Neural progenitor cell (in vitro differentiated cells): Measurements from ENCODE around the gene NBAS. TPM values are rescaled to one million over a fixed set of nuclear protein-coding genes. Genes with fewer than 3 reads are reported as not detected.

ENCODE experiments used
- DNase-seq: peaks from one replicate; pipeline ENCODE4 v3.0.0-alpha.2; 2016; ENCODE audit warnings: low spot score
- H2AFZ ChIP-seq: fragments of 200-600 bp; sonication (generic); replicated peaks from 2 replicates; pipeline ENCODE4 v1.6.1; 2016; ENCODE audit warnings: antibody characterized with exemption
- H3F3A ChIP-seq: fragments of 200-600 bp; sonication (generic); 2 replicates; pipeline ENCODE4 v1.6.1; 2016; ENCODE audit warnings: antibody characterized with exemption, low read depth
- H3K27ac ChIP-seq: fragments of 200-600 bp; sonication (generic); 2 replicates; pipeline ENCODE4 v1.5.1; 2016; ENCODE audit warnings: mild to moderate bottlenecking
- H3K27me3 ChIP-seq: fragments of 200-600 bp; sonication (generic); 2 replicates; pipeline ENCODE4 v1.6.1; 2016; ENCODE audit warnings: mild to moderate bottlenecking, moderate library complexity
- H3K36me3 ChIP-seq: fragments of 200-600 bp; sonication (generic); 2 replicates; pipeline ENCODE4 v1.5.1; 2016
- H3K4me1 ChIP-seq: fragments of 200-600 bp; sonication (generic); 2 replicates; pipeline ENCODE4 v1.6.1; 2016; ENCODE audit warnings: mixed run types
- H3K4me2 ChIP-seq: fragments of 200-600 bp; sonication (generic); 2 replicates; pipeline ENCODE4 v1.6.1; 2016
- H3K4me3 ChIP-seq: fragments of 200-600 bp; sonication (generic); 2 replicates; pipeline ENCODE4 v1.5.1; 2016
- H3K79me2 ChIP-seq: fragments of 200-600 bp; sonication (generic); 2 replicates; pipeline ENCODE4 v1.6.1; 2016; ENCODE audit warnings: low read depth
- H3K9ac ChIP-seq: fragments of 200-600 bp; sonication (generic); 2 replicates; pipeline ENCODE4 v1.6.1; 2016
- H3K9me3 ChIP-seq: fragments of 200-600 bp; sonication (generic); 2 replicates; pipeline ENCODE4 v1.5.1; 2016; ENCODE audit warnings: low read depth
- H4K20me1 ChIP-seq: fragments of 200-600 bp; sonication (generic); 2 replicates; pipeline ENCODE4 v1.6.1; 2016; ENCODE audit warnings: low read depth
- H3K27ac Mint-ChIP-seq: 3 replicates; pipeline ENCODE4 v1.8.0; 2021; ENCODE audit warnings: mixed read lengths
- H3K27me3 Mint-ChIP-seq: 2 replicates; pipeline ENCODE4 v1.8.0; 2022; ENCODE audit warnings: low read depth, mild to moderate bottlenecking, inconsistent platforms, moderate library complexity, mixed read lengths; ENCODE audit not compliant: insufficient read depth
- H3K36me3 Mint-ChIP-seq: 3 replicates; pipeline ENCODE4 v1.8.0; 2021; ENCODE audit warnings: mixed read lengths
- H3K4me1 Mint-ChIP-seq: 3 replicates; pipeline ENCODE4 v1.8.0; 2021; ENCODE audit warnings: mixed read lengths
- H3K4me3 Mint-ChIP-seq: 3 replicates; pipeline ENCODE4 v1.8.0; 2021; ENCODE audit warnings: mild to moderate bottlenecking, moderate library complexity, mixed read lengths
- H3K9me3 Mint-ChIP-seq: 3 replicates; pipeline ENCODE4 v1.8.0; 2020; ENCODE audit warnings: mixed read lengths
- CTCF ChIP-seq: fragments of 200-600 bp; sonication (generic); IDR thresholded peaks from 2 replicates; pipeline ENCODE4 v1.5.1; 2017; ENCODE audit warnings: antibody characterized with exemption, mild to moderate bottlenecking
- EZH2 ChIP-seq: fragments of 200-600 bp; sonication (generic); IDR thresholded peaks from 2 replicates; pipeline ENCODE4 v1.6.1; 2017; ENCODE audit warnings: antibody characterized with exemption, mild to moderate bottlenecking, moderate library complexity
- EZH2phosphoT487 ChIP-seq: fragments of 200-600 bp; sonication (generic); IDR thresholded peaks from 2 replicates; pipeline ENCODE4 v1.6.1; 2017; ENCODE audit warnings: antibody characterized with exemption
- total RNA-seq: library from RNA; depleted of rRNA; stranded (reverse); fragments of >200 nt; gene quantifications from 2 replicates; pipeline ENCODE4 v1.2.3, GENCODE V29; 2015; ENCODE audit warnings: low replicate concordance

The NBAS gene
- total RNA-seq, 1 donor from 2014 or later: 58.0 TPM

GRCh38 chr2:15421753-15422152, 139.4 kb downstream of the NBAS start:
- no peak overlapping the region for H2AFZ ChIP-seq
- no peak overlapping the region for H3K27ac ChIP-seq
- DNase-seq: no peak
- H4K20me1 ChIP-seq: peaks cover 5% of the 10 kb centered on the region
- no peak overlapping the region for H3K27ac Mint-ChIP-seq
- no peak overlapping the region for H3K9ac ChIP-seq
- TF ChIP-seq EZH2 (no peak), EZH2phosphoT487 (no peak), CTCF (no peak)
- H3K9me3 Mint-ChIP-seq: no peaks in the 10 kb centered on the region
- peaks cover 19% of the 10 kb centered on the region for H3K4me1 Mint-ChIP-seq
- no peaks in the 10 kb centered on the region for H3K9me3 ChIP-seq
- no peaks in the 10 kb centered on the region for H3K36me3 ChIP-seq
- peaks cover 5% of the 10 kb centered on the region for H3K36me3 Mint-ChIP-seq
- H3K4me2 ChIP-seq: no peak overlapping the region
- no peaks in the 10 kb centered on the region for H3F3A ChIP-seq
- peaks cover 2% of the 10 kb centered on the region for H3K27me3 Mint-ChIP-seq
- H3K4me1 ChIP-seq: peaks cover 9% of the 10 kb centered on the region
- no peak overlapping the region for H3K4me3 Mint-ChIP-seq
- no peaks in the 10 kb centered on the region for H3K27me3 ChIP-seq
- no peaks in the 10 kb centered on the region for H3K79me2 ChIP-seq
- H3K4me3 ChIP-seq: no peak overlapping the region

- Histone ChIP-seq H3K9ac (no peak overlapping the region), H3K27me3 (no peaks in the 10 kb centered on the region), H3K9me3 (no peaks in the 10 kb centered on the region), H3K36me3 (peaks cover 5% of the 10 kb centered on the region), H3K4me3 (no peak overlapping the region), H4K20me1 (no peaks in the 10 kb centered on the region), H3K4me1 (no peaks in the 10 kb centered on the region), H3K79me2 (no peaks in the 10 kb centered on the region), H3K4me2 (no peak overlapping the region), H2AFZ (no peak overlapping the region), H3F3A (no peaks in the 10 kb centered on the region), H3K27ac (no peak overlapping the region)
- H3K36me3 Mint-ChIP-seq: peaks cover 6% of the 10 kb centered on the region
- no peak overlapping the region for H3K4me3 Mint-ChIP-seq
- TF ChIP-seq CTCF: no peak
- no peak for TF ChIP-seq EZH2
- TF ChIP-seq EZH2phosphoT487: no peak
- H3K27ac Mint-ChIP-seq: no peak overlapping the region
- peaks cover 3% of the 10 kb centered on the region for H3K4me1 Mint-ChIP-seq
- H3K27me3 Mint-ChIP-seq: peaks cover 2% of the 10 kb centered on the region
- DNase-seq: no peak
- H3K9me3 Mint-ChIP-seq: no peaks in the 10 kb centered on the region
These were observed 145.4 kb downstream of the NBAS start for GRCh38 chr2:15415748-15416147.

GRCh38 chr2:15412779-15413178, 148.4 kb downstream of the NBAS start:
- DNase-seq: no peak
- no peaks in the 10 kb centered on the region for H3K9me3 ChIP-seq
- TF ChIP-seq EZH2 (no peak), CTCF (no peak), EZH2phosphoT487 (no peak)
- no peak overlapping the region for H3K9ac ChIP-seq
- Mint-ChIP-seq H3K4me3 (no peak overlapping the region), H3K27me3 (peaks cover 2% of the 10 kb centered on the region), H3K9me3 (no peaks in the 10 kb centered on the region), H3K36me3 (peaks cover 10% of the 10 kb centered on the region), H3K27ac (no peak overlapping the region), H3K4me1 (no peaks in the 10 kb centered on the region)
- H3K27me3 ChIP-seq: no peaks in the 10 kb centered on the region
- no peaks in the 10 kb centered on the region for H3K79me2 ChIP-seq
- no peak overlapping the region for H3K4me3 ChIP-seq
- no peak overlapping the region for H3K4me2 ChIP-seq
- no peak overlapping the region for H2AFZ ChIP-seq
- no peaks in the 10 kb centered on the region for H3F3A ChIP-seq
- no peaks in the 10 kb centered on the region for H4K20me1 ChIP-seq
- no peaks in the 10 kb centered on the region for H3K4me1 ChIP-seq
- H3K27ac ChIP-seq: no peak overlapping the region
- H3K36me3 ChIP-seq: peaks cover 5% of the 10 kb centered on the region
